Activated naive CD8-positive, alpha-beta T cell treated with anti-CD3 and anti-CD28 coated beads, Interleukin-2, amount 10 ng/mL, durations not matched to agents 7 days and 5 days (primary cell): ENCODE results near the gene ANKRD13A. TPM values are rescaled to one million over a fixed set of nuclear protein-coding genes. Genes with fewer than 3 reads are reported as not detected.
"Not testable (repeated sequence)": the region's sequence is repeated elsewhere in the genome, so short reads cannot be mapped to it uniquely, and the experiment has no call there.

Experiments used
- ATAC-seq: fragments of 150-1000 bp; cut with Tn5 transposase; one replicate; pipeline ENCODE4 v1.10.0; 2021; ENCODE audit warnings: low read depth, moderate library complexity
- POLR2A ChIA-PET: fragments of 350-600 bp; sonication (Branson Sonifier 250); formaldehyde crosslinking; loops from one replicate; lab custom pipeline; 2021; ENCODE audit warnings: antibody characterized with exemption; lab: Charles Lee
- DNase-seq: peaks from one replicate; pipeline ENCODE4 v3.0.0; 2021
- H3K27ac Mint-ChIP-seq: one replicate; pipeline ENCODE4 v1.8.0; 2022; ENCODE audit warnings: mild to moderate bottlenecking, mixed read lengths
- H3K27me3 Mint-ChIP-seq: one replicate; pipeline ENCODE4 v1.8.0; 2022; ENCODE audit warnings: mild to moderate bottlenecking, moderate library complexity, mixed read lengths
- H3K36me3 Mint-ChIP-seq: one replicate; pipeline ENCODE4 v1.8.0; 2021; ENCODE audit warnings: mild to moderate bottlenecking, mixed read lengths
- H3K4me1 Mint-ChIP-seq: one replicate; pipeline ENCODE4 v1.8.0; 2021; ENCODE audit warnings: mixed read lengths
- H3K4me3 Mint-ChIP-seq: one replicate; pipeline ENCODE4 v1.8.0; 2022; ENCODE audit warnings: mild to moderate bottlenecking, moderate library complexity, mixed read lengths
- H3K9me3 Mint-ChIP-seq: one replicate; pipeline ENCODE4 v1.8.0; 2021; ENCODE audit warnings: mixed read lengths
- total RNA-seq, 2 experiments: library from RNA; stranded (reverse); gene quantifications; one replicate each; pipeline ENCODE4 v1.2.3, GENCODE V29; 2021

Gene ANKRD13A
- total RNA-seq, 2 experiments from 2014 or later: 85.8 to 88.8 TPM

- POLR2A ChIA-PET: interaction anchor here (0.6 to 1.8 kb wide), 8 partner anchors 9 to 1416 kb away, joined by 3 to 10 read pairs (median 4); partner anchors contain the start of genes ANKRD13A and IFT81
- ATAC-seq (peak; percentile 99), DNase-seq (peak; percentile 86)
- peaks cover 3% of the 10 kb centered on the region for H3K36me3 Mint-ChIP-seq
- H3K27ac Mint-ChIP-seq: peak within 1 kb of the TSS; percentile 91
- H3K4me1 Mint-ChIP-seq: peaks cover 21% of the 10 kb centered on the region
- H3K4me3 Mint-ChIP-seq: peak within 1 kb of the TSS; percentile 96
- H3K27me3 Mint-ChIP-seq: no peaks in the 10 kb centered on the region
- H3K9me3 Mint-ChIP-seq: no peaks in the 10 kb centered on the region
These were observed 49.2 kb downstream of the ANKRD13A start, which contains the start of gene C12orf76 for GRCh38 chr12:110048242-110049027. Gene C12orf76 (minus strand): TSS chr12:110048522. CDS start chr12:110048495, 27 bp downstream.

GRCh38 chr12:110049034-110049433 is 49.8 kb downstream of the ANKRD13A start:
- H3K4me1 Mint-ChIP-seq: peaks cover 21% of the 10 kb centered on the region
- DNase-seq, ATAC-seq, H3K36me3 Mint-ChIP-seq, H3K9me3 Mint-ChIP-seq, POLR2A ChIA-PET, H3K27me3 Mint-ChIP-seq: not testable (repeated sequence)
- H3K4me3 Mint-ChIP-seq: peak overlapping the region; percentile 96
- H3K27ac Mint-ChIP-seq: peak overlapping the region; percentile 91

GRCh38 chr12:110049666-110050065 is 50.4 kb downstream of the ANKRD13A start:
- peaks cover 21% of the 10 kb centered on the region for H3K4me1 Mint-ChIP-seq
- ATAC-seq, H3K27ac Mint-ChIP-seq, H3K36me3 Mint-ChIP-seq, DNase-seq, H3K9me3 Mint-ChIP-seq, H3K27me3 Mint-ChIP-seq, POLR2A ChIA-PET, H3K4me3 Mint-ChIP-seq: not testable (repeated sequence)

GRCh38 chr12:110050927-110051326 is 51.7 kb downstream of the ANKRD13A start:
- H3K4me1 Mint-ChIP-seq: peaks cover 24% of the 10 kb centered on the region
- ATAC-seq (no peak), DNase-seq (no peak)
- H3K4me3 Mint-ChIP-seq: no peak overlapping the region
- H3K27me3 Mint-ChIP-seq: peaks cover 2% of the 10 kb centered on the region
- no peaks in the 10 kb centered on the region for H3K9me3 Mint-ChIP-seq
- no peak overlapping the region for H3K27ac Mint-ChIP-seq
- POLR2A ChIA-PET: no interaction called here
- peaks cover 1% of the 10 kb centered on the region for H3K36me3 Mint-ChIP-seq

- H3K4me1 Mint-ChIP-seq: peaks cover 13% of the 10 kb centered on the region
- DNase-seq, POLR2A ChIA-PET, H3K27ac Mint-ChIP-seq, H3K9me3 Mint-ChIP-seq, H3K4me3 Mint-ChIP-seq, H3K36me3 Mint-ChIP-seq, ATAC-seq, H3K27me3 Mint-ChIP-seq: not testable (repeated sequence)
These were observed 56.4 kb downstream of the ANKRD13A start for GRCh38 chr12:110055375-110056352.

GRCh38 chr12:110056643-110057042 is 57.4 kb downstream of the ANKRD13A start:
- H3K27me3 Mint-ChIP-seq, H3K36me3 Mint-ChIP-seq, DNase-seq, H3K9me3 Mint-ChIP-seq, POLR2A ChIA-PET, H3K27ac Mint-ChIP-seq, H3K4me3 Mint-ChIP-seq, ATAC-seq: not testable (repeated sequence)
- H3K4me1 Mint-ChIP-seq: peaks cover 18% of the 10 kb centered on the region

- no peak overlapping the region for H3K27ac Mint-ChIP-seq
- POLR2A ChIA-PET: no interaction called here
- H3K4me3 Mint-ChIP-seq: no peak overlapping the region
- ATAC-seq: no peak
- no peaks in the 10 kb centered on the region for H3K9me3 Mint-ChIP-seq
- DNase-seq: no peak
- peaks cover 18% of the 10 kb centered on the region for H3K4me1 Mint-ChIP-seq
- H3K36me3 Mint-ChIP-seq: peaks cover 4% of the 10 kb centered on the region
- peaks cover 3% of the 10 kb centered on the region for H3K27me3 Mint-ChIP-seq
These were observed 59.8 kb downstream of the ANKRD13A start for GRCh38 chr12:110058875-110059615.

GRCh38 chr12:110059651-110060000 is 60.4 kb downstream of the ANKRD13A start:
- POLR2A ChIA-PET: no interaction called here
- no peak for DNase-seq
- H3K36me3 Mint-ChIP-seq: peaks cover 3% of the 10 kb centered on the region
- H3K4me3 Mint-ChIP-seq: no peak overlapping the region
- H3K4me1 Mint-ChIP-seq: peaks cover 18% of the 10 kb centered on the region
- peak overlapping the region; percentile 7 for H3K27ac Mint-ChIP-seq
- no peak for ATAC-seq
- H3K9me3 Mint-ChIP-seq: no peaks in the 10 kb centered on the region
- peaks cover 3% of the 10 kb centered on the region for H3K27me3 Mint-ChIP-seq

GRCh38 chr12:110062241-110062640 is 63.0 kb downstream of the ANKRD13A start:
- H3K4me1 Mint-ChIP-seq: peaks cover 16% of the 10 kb centered on the region
- DNase-seq (no peak), ATAC-seq (no peak)
- H3K27ac Mint-ChIP-seq: no peak overlapping the region
- H3K27me3 Mint-ChIP-seq: peaks cover 2% of the 10 kb centered on the region
- H3K4me3 Mint-ChIP-seq: no peak overlapping the region
- POLR2A ChIA-PET: interaction anchor here (0.6 to 1.2 kb wide), 3 partner anchors 11 to 159 kb away, joined by 3 to 4 read pairs (median 3); no protein-coding TSS in a partner anchor
- no peaks in the 10 kb centered on the region for H3K9me3 Mint-ChIP-seq
- H3K36me3 Mint-ChIP-seq: peaks cover 5% of the 10 kb centered on the region

- ATAC-seq: no peak
- POLR2A ChIA-PET: no interaction called here
- peaks cover 6% of the 10 kb centered on the region for H3K4me1 Mint-ChIP-seq
- no peak for DNase-seq
- no peak overlapping the region for H3K4me3 Mint-ChIP-seq
- no peak overlapping the region for H3K27ac Mint-ChIP-seq
- H3K9me3 Mint-ChIP-seq: no peaks in the 10 kb centered on the region
- H3K36me3 Mint-ChIP-seq: peaks cover 5% of the 10 kb centered on the region
- peaks cover 2% of the 10 kb centered on the region for H3K27me3 Mint-ChIP-seq
These were observed 66.3 kb downstream of the ANKRD13A start for GRCh38 chr12:110065540-110065939.

GRCh38 chr12:110067531-110067930 is 68.3 kb downstream of the ANKRD13A start:
- peaks cover 12% of the 10 kb centered on the region for H3K4me1 Mint-ChIP-seq
- POLR2A ChIA-PET: interaction anchor here (0.7 kb wide), 1 partner anchor 12 kb away, joined by 3 read pairs; no protein-coding TSS in a partner anchor

GRCh38 chr12:110068115-110068514 is 68.9 kb downstream of the ANKRD13A start:
- ATAC-seq, H3K27ac Mint-ChIP-seq: not testable (repeated sequence)
- H3K36me3 Mint-ChIP-seq: peaks cover 18% of the 10 kb centered on the region

More at GRCh38 chr12:110067531-110067930, 68.3 kb downstream of the ANKRD13A start:
- no peak overlapping the region for H3K27ac Mint-ChIP-seq
- H3K4me3 Mint-ChIP-seq: no peak overlapping the region
- H3K27me3 Mint-ChIP-seq: no peaks in the 10 kb centered on the region
- DNase-seq (no peak), ATAC-seq (no peak)
- H3K36me3 Mint-ChIP-seq: peaks cover 15% of the 10 kb centered on the region
- no peaks in the 10 kb centered on the region for H3K9me3 Mint-ChIP-seq

More at GRCh38 chr12:110068115-110068514, 68.9 kb downstream of the ANKRD13A start:
- POLR2A ChIA-PET: interaction anchor here (0.7 kb wide), 1 partner anchor 12 kb away, joined by 3 read pairs; no protein-coding TSS in a partner anchor
- H3K4me3 Mint-ChIP-seq, H3K9me3 Mint-ChIP-seq, H3K27me3 Mint-ChIP-seq, DNase-seq: not testable (repeated sequence)
- H3K4me1 Mint-ChIP-seq: peaks cover 16% of the 10 kb centered on the region
